Measurements from ENCODE around the gene ZNF329.

The ZNF329 gene

GRCh38 chr19:58118979-58119733 lies 31.4 kb downstream of the ZNF329 start:
- no peak for DNase-seq

GRCh38 chr19:58117841-58118575 lies 32.6 kb downstream of the ZNF329 start:
- no peak for DNase-seq

- DNase-seq: no peak
These were observed 42.1 kb downstream of the ZNF329 start for GRCh38 chr19:58108546-58108817.

- no peak for DNase-seq
These were observed 42.6 kb downstream of the ZNF329 start for GRCh38 chr19:58107778-58108545.

- DNase-seq: no peak
These were observed 51.9 kb downstream of the ZNF329 start for GRCh38 chr19:58098682-58098998.

GRCh38 chr19:58097781-58098681 lies 52.6 kb downstream of the ZNF329 start, which contains the start of gene ZSCAN18:
Gene ZSCAN18, minus strand, starts transcription at chr19:58098231. Its CDS starts 7,964 bp downstream, at chr19:58090267.
- peak; percentile 98 to 99 for DNase-seq

GRCh38 chr19:58097349-58097748 lies 53.2 kb downstream of the ZNF329 start:
- DNase-seq: no peak

- no peak for DNase-seq
These were observed 53.7 kb downstream of the ZNF329 start for GRCh38 chr19:58096884-58097283.

- DNase-seq: no peak
These were observed 55.3 kb downstream of the ZNF329 start for GRCh38 chr19:58095328-58095727.

- no peak for DNase-seq
These were observed 57.5 kb downstream of the ZNF329 start for GRCh38 chr19:58093071-58093470.

GRCh38 chr19:58091251-58091995 lies 59.2 kb downstream of the ZNF329 start:
- DNase-seq: no peak

- no peak for DNase-seq
These were observed 60.7 kb downstream of the ZNF329 start for GRCh38 chr19:58089846-58090245.

GRCh38 chr19:58088521-58089052 lies 62.0 kb downstream of the ZNF329 start:
- DNase-seq: no peak

GRCh38 chr19:58086825-58087710 lies 63.5 kb downstream of the ZNF329 start:
- DNase-seq: no peak

- DNase-seq: no peak
These were observed 65.2 kb downstream of the ZNF329 start for GRCh38 chr19:58085348-58085875.

GRCh38 chr19:58084596-58085347 lies 65.8 kb downstream of the ZNF329 start:
- DNase-seq: no peak

GRCh38 chr19:58083021-58083420 lies 67.6 kb downstream of the ZNF329 start:
- DNase-seq: no peak

- no peak for DNase-seq
These were observed 70.8 kb downstream of the ZNF329 start for GRCh38 chr19:58079792-58080191.

Measured in CD4-positive, alpha-beta T cell treated with Interferon alpha-2 for 1 hour (primary cell).